Globus pallidus (tissue), 1 donor: ENCODE measurements around the gene HIC1.

Experiments
- DNase-seq: peaks from one replicate; pipeline ENCODE4 v3.0.0-alpha.2; 2015; ENCODE audit warnings: low spot score

The HIC1 gene

DNA sequence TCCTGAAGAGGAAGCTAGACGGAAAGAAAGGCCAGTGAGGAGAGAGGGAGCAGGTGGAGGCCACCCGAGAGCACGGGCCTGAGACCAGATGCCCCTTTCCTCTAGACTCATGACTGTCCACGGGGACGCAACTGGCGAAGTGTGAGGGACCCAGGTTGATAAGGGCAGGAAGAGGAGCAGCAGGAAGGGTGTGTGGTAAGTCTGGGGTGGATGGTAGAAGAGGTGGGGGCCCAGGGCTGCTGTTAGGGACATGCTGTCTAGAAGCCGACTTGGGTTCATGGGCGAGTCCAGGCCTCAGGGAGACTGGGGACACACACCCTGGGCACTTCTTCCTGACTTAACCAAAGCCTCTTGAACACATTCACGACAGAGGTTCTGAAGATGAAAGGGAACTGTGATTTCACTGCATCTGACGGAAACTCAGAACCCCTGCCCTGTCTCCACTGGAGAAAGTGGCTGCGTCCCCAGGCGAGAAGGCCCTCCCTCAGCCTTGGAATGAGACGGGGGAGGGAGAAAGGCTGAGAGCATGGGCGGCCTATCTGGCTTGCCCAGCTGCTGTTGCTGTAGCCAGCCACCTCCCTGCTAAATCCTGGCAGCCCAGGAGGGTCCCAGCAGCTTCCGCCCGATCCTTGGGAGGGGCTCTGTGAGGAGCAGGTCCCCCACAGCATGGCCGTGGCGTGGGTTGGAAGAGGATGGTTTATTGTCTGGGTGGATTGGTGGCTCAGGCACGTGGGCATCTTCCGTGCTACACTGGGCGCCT lies 6.0 kb downstream of the HIC1 start:
- DNase-seq = no peak

- DNase-seq = no peak
Observed at GRCh38 chr17:2061441-2061958, 6.6 kb downstream of the HIC1 start.

- DNase-seq = no peak
Observed at GRCh38 chr17:2062571-2063183, 7.8 kb downstream of the HIC1 start.

DNA sequence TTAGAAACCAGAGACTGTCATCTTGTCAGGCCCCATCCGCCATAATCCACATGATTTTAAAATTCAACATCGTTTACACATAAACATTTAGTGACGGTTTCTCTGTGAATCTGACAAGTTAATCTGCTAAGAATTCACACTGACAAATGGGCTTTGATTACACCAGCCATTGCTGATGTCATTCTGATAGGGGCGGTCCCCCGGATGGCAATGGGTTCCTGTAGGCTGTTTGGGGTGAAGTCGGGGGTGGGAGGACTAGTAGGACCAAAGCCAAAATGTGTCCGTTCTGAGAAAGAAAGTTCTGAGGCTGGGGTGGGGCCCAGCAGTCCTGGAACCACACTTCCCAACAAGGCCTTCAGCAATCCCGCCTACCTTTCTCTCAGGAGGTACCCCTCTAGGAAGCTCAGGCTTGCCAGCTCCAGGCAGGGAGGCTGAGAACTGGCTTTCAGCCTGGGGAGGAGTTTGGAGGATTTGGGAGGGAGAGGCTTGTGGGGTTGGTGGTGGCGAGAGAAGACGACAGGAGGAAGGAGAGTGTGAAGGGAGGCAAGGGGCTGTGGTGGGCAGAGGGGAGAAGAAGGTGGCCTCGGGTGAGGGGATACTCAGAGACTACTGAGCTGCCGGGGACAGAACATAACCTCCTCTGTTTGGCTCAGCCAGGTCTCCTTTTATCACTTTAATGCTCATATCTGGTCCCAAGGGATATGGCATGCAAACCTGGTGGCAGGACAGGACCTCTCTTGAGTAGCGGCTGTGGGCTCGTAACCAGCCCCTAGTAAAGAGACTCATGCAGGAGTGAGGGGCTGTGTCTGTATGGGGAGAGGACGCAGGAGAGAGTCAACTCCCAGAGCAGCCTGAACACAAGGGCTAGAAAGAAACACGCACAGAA lies 8.6 kb downstream of the HIC1 start:
- no peak for DNase-seq

DNA sequence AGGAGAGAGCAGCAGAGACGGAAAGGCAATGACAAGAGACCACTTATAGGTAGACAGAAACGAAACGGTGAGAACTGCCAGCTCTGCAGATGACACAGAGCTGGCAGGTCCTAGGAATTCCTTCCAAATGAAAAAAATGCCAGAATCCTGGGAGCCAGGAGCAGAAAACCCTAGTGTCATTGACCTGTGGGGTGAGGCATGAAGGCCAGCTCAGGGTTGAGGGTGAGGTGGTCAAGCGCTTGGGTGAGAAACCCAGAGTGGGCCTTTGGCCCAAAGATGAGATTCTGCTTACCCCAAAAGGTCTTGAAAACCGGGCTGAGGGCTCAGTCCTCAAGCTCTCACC lies 9.2 kb downstream of the HIC1 start:
- DNase-seq = no peak

- DNase-seq = no peak
Observed at GRCh38 chr17:2064520-2064971, 9.6 kb downstream of the HIC1 start.

- no peak for DNase-seq
Observed at GRCh38 chr17:2064980-2065785, 10.3 kb downstream of the HIC1 start.

DNA sequence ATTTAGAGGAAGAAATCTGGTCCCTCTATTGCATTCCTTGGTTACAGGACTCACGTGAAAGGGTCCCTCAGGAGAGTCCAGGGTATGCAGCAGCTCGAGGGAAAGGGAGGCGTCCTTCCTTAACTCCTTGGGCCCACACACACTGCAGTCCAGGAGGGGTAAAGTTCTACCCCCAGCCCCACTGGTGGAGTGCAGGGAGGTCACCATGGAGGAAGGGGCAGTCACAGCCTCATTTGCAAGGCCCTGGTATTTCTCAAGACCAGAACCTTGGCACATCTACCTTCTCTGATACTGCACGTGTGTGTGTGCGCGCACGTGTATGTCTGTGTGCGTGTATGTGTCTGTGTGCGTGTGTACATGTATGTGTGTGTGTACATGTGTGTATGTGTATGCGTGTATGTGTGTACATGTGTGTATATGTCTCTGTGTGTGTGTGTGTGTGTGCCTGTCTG lies 11.1 kb downstream of the HIC1 start:
- DNase-seq = no peak

GRCh38 chr17:2067048-2067561 lies 12.2 kb downstream of the HIC1 start:
- no peak for DNase-seq

DNA sequence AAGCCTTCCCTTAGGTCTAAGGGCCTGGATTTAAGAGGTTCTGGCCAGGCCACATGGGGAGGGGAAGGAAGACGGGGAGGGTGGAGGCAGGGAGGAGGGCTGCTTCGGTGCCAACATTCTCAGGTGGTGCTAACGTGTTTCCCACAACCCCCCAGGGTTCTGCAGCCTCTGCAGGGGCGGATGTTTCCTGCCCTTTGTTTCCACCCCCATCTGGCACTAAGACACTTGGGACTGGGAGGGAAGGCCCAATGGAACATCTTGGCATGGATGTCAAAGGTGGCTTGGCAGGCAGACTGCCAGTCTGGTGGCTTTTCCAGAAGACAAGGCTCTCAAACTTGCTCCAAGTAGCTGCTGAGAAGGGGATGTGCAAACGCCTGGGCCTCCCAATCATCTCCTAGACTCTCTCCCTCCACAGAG lies 12.7 kb downstream of the HIC1 start:
- DNase-seq = no peak

DNA sequence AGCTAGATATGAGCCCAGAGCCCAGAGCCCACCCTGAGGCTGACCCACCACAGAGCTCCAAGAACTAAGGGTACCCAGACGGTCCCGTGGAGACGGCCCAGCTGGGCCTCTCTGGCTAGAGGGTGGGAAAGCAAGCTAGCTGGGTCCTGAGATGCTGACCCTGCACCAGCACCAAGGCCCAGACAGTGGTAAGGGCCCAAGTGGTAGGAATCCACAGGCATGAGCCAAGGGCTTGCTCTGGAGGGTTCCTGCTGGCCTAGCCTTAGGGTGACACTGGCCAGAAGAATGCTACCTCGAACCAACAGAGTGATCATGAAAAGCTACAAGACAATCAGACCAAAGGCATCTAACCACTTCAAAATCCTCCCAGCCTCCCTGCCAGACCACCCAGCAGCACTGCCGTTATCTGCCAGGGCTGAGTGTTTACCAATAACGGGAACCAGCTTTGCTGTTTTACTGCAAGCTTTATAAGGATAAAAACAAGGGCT lies 13.2 kb downstream of the HIC1 start:
- no peak for DNase-seq

- no peak for DNase-seq
Observed at GRCh38 chr17:2068519-2069051, 13.7 kb downstream of the HIC1 start.

- DNase-seq = no peak
Observed at GRCh38 chr17:2070241-2071023, 15.5 kb downstream of the HIC1 start.

DNA sequence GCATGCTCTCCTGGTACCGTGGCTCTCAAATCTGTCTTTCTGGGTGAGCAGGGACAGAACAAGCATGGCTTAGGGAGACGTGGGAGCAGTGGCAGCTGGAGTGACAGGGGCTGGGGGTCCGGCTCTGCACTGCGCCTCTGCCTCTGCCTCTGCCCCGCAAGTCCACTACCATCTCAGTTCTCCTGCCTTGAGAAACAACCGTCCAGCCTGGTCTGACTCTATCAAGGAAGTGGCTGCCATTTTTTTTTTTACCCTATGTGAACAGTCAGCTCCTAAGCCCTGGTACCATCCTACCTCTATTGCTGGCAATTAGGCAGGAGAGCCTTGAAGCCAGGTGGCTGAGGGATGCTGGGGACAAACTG lies 16.1 kb downstream of the HIC1 start:
- DNase-seq = no peak

DNA sequence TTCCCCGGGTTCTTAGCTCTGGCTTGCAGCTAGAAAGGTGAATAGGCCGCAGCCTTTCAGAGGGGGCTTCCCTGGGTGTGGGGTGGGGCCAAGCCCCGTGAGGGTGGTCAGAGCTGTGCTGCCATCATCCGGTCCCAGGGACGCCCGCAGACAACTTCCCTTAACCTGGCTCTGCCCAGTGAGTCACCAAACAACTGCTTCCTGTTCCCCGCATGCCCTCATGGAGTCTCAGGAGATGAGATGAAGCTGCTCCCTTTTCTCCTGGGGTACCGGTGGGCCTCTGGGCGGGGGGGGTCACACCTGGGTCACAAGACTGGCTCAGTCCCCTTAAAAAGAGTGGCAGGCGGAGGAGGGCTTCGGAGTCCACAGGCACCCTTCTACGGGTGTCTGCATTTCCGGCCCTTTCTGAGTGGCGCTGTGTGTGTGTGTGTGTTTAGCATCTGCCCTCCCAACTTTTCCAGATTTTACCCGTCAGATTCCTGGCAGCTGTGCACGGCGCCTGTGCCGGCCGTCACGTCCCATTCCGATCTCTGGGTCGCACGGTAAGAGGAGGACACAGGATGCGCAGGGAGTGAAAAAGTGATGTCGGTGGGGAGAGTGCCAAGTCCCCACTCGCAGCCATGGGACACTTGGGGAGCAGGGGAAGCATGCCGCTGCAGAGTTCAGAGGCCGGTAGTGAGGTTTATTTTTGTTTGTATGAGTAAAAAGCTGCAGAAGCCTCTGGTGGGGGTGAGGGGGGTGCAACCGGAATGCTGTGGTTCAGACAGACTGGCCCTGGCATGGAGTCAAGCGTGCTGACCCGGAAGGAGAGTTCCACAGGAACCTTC lies 16.8 kb downstream of the HIC1 start:
- DNase-seq = no peak

GRCh38 chr17:2074919-2075318 lies 20.0 kb downstream of the HIC1 start:
- no peak for DNase-seq

DNA sequence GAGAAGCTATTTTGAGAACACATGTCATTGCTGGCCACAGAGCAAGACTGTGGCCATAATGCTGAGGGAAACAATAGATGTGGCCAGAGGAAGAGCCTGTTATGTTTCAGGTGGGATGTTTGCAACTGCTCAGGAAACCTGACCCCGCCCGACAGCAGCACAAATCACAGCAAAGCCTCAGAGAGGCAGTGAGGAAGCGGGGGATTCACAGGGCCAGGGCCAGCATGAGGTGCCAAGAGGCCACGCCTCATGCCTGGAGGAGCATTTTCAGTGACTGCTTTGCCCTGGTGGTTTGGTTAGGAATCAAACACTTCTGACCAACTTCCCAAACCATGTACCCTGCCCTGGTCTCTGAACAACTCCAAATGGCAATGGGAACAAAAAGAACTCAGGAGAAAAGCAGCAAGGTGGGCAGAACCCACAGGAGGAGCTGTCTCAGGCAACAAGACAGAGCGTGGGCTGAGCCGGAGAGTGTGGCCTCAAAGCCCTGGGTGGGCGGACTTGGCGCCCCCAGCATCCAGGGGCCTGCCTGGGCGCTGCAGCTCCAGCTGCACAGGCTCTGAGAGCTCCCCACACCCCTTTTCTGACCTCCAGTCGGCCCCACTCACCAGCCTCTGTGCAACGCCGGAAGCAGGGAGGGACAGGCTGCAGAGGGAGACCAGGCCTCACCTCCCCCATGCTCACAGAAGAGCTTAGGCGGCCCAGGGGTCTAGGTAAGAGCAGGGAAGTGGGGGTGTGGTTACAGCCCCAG lies 20.6 kb downstream of the HIC1 start:
- DNase-seq = no peak

GRCh38 chr17:2076087-2076984 lies 21.4 kb downstream of the HIC1 start:
- DNase-seq = no peak
